ENCODE data around the gene MRPL58. TPM values are rescaled to one million over a fixed set of nuclear protein-coding genes. Genes with fewer than 3 reads are reported as not detected.
"Not testable (repeated sequence)": the region's sequence is repeated elsewhere in the genome, so short reads cannot be mapped to it uniquely, and the experiment has no call there.

MRPL58 gene
- total RNA-seq (2014; rRNA removed; shearing (Covaris generic)), result 89.4 and 107 TPM in 2 replicates

DNA sequence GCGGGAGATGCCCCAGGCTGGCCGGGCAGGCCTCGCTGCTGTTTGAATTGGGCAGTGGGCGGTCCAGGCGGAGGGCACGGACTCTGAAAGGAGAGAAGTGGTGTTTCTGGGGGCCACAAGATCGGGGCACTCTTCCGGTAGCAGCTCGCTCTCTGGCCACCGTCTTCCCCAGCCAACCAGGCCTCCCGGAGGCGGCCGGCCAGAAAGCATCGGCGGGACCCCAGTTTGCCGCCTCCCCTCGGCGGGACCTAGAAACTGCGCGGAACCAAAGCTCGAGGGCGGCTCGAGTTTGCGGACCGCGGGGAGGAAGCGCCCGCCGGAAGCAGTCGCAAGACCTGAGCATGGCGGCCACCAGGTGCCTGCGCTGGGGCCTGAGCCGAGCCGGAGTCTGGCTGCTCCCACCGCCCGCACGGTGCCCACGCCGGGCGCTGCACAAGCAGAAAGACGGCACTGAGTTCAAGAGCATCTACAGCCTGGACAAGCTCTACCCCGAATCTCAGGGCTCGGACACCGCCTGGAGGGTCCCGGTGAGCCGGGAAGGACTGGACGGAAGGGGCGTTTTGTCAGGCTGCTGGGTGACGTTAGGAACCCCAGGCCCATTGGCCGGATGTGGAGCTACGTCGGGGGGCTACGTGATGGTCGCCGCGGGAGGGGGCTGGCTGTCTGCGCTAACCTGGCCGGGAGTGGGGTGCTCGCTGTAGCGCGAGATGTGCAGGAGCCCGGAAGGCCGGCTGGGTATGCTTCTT, at the start of gene MRPL58:
MRPL58 (plus strand) TSS at position 325 of the 746 bp plus-strand sequence; CDS start at position 342, 17 bp downstream.
- peak; percentile 78 for DNase-seq (ENCODE audit: low spot score)

DNA sequence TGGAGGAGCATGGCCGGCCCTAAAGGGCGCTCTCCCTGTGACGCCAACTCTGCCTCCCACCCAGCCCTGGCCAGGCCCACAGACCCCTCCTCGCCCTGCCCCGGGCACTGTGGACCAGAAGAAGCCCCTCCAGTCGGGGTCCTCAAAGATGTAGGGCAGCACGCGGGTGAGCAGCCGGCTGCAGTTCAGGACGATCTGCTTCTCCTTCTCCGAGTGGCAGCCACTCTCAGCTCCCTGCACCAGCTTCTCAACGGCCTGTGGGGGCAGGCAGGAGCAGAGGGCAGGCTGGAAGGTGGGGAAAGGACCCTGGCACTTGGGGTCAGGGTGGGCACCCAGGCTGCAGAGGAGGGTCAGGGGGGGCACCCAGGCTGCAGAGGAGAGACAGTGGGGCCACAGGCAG, 48.8 kb upstream of the MRPL58 start:
- DNase-seq (ENCODE audit: low spot score), result no peak

- DNase-seq (ENCODE audit: low spot score), result no peak
Observed at GRCh38 chr17:74964246-74964761, 48.2 kb upstream of the MRPL58 start.

- no peak for DNase-seq (ENCODE audit: low spot score)
Observed at GRCh38 chr17:74964988-74965622, 47.4 kb upstream of the MRPL58 start.

- no peak for DNase-seq (ENCODE audit: low spot score)
Observed at GRCh38 chr17:74968361-74968780, 44.1 kb upstream of the MRPL58 start.

GRCh38 chr17:74969501-74969900, 43.0 kb upstream of the MRPL58 start:
- not testable (repeated sequence) for DNase-seq (ENCODE audit: low spot score)

DNA sequence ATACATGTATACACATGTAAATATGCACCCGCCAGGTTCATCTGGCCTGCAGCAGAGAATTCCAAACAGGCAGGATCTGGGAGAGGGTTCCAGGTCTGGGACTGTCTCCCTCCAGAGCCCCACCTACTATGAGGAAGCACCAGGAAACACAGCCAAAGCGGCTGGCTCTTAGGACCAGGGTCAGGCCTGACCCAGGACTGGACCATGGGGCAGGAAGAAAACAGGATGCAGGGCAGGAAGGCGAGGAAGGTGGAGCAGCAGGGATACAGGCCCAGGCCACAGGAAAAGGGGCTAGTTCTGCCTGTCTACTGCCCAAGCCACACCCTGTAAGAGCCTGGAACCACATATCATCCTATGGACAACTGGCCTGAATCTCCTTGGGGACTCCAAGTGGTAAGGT, 42.1 kb upstream of the MRPL58 start:
- DNase-seq (ENCODE audit: low spot score), result no peak

DNA sequence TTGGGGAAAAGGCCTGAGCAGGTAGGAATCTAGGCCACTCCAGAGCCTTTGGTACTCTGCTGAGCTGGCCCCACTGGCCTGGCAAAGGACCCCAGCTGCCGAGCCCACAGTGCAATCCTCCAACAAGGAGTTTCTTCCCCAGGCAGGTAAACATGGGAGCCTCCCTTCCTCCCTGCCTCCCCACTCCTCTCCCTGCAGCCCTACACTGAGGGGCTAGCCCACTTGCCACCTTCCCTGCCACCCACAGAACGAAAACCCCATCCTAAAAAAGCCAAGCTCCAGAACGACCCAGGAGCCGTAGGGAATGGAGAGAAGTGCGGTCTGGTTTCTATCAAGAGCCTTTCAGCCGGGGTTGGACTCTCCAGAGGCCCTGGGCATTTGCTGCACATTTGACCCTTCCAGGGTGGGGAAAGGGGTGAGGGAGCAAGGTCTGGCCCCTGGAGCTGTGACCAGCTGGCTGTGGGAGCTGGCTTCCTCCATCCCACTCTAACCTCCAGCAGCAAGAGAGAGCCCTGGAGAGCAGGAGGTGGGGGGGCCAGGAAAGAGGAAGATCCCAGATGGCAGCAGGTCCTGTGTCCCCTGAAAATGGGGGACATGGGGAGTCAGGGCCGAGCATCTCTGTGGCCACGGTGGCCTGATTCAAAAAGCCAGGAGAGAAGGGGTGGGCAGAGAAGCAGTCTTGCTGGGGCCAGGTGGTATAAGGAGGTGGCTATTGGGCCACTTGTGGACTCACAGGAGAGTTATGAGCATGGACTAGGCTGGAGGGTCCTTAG, 41.2 kb upstream of the MRPL58 start:
- no peak for DNase-seq (ENCODE audit: low spot score)

DNA sequence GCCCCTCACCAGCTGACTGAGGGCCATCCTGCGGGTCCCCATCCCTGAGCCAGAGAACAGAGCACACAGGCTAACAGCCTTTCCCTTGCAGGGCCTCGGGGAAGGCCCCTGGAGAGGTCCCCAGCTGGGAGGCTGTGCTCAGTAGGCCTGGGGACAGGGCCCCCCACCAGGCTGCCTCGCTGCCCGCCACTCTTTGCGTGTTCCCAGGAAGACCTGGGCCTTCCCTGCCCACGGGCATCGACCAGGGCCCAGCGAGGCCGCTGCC, 40.7 kb upstream of the MRPL58 start:
- no peak for DNase-seq (ENCODE audit: low spot score)

DNA sequence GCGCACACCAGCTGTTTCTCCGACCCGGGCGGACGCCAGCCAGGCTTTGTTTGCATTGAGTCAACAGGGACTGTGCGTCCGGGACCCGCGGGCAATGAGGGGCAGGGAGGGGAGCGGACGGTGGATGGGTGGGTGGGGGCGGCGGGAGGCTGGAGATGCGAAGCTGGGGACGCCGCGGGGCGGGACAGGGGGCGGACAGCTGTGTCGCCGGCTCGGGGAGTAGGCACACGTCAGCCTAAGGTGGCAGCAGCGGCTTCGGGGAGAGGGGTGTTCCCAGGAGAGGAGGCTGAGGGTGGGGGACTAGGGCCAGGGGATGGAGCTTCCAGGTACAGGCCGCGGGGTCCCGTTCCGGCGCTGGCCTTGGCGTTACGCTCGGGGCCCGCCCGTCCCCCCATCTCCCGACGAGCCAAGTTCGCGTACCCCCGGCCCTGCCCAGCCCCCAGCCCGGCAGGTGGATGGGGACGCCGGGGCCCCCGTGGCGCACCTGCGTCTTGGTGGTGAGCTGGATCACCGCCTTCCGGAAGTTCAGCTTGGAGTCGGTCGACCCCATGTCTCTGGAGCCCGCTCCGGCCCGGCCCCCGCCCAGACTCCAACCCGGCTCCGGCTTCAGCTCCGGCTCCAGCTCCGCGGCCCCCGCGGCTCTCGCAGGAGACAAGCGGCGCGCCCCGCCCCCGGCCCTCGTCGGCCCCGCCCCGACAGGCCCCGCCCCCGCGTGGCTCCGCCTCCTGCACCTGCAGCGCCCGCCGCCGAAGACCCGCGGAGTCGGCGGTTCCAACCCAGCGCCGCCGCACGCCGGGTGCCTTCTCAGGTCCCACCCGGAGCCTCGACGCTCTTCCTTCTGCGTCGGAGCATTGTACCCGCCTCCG, 40.1 kb upstream of the MRPL58 start, which contains the start of gene HID1:
HID1 (minus strand) TSS at position 653 of the 866 bp plus-strand sequence; CDS start at position 550, 103 bp downstream.
- DNase-seq (ENCODE audit: low spot score), result no peak

DNA sequence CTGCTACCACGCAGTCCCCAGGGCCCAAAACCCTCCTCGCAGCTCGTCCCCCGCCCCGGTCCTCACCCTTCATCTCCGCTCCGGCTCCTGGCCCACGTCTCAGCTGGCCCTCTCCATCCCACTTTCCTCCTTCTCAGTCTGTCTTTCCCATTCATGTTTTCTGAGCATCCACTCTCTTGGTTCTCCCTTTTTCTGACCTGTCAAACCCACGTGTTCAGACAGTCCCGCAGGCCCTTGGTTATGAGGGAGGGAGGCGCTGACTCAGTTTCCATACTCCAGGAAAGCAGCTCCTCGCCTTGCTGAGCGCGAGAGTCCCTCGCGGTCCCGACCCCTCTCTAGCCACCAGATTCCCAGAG, 39.5 kb upstream of the MRPL58 start:
- DNase-seq (ENCODE audit: low spot score), result no peak

GRCh38 chr17:74975943-74976342, 36.5 kb upstream of the MRPL58 start:
- DNase-seq (ENCODE audit: low spot score), result no peak

DNA sequence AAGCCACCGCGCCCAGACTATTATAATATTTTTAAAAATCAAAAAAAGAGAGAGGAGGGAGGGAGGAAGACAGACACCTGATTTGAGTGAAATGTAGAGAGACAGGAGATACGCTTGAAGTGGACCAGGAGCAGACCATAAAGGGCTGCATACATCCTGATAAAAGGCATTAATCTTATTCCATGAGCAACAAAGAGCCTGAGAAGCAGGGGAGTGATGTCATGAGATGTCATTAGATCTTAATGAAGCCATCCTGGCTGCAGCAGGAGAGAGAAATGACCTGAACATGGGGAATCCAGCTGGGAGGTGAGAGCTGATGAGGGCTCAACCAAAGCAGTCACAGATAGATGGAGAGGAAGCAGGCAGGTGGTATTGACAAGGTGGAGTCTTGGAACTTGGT, 34.7 kb upstream of the MRPL58 start:
- no peak for DNase-seq (ENCODE audit: low spot score)

GRCh38 chr17:74978240-74978639, 34.2 kb upstream of the MRPL58 start:
- DNase-seq (ENCODE audit: low spot score), result no peak

- no peak for DNase-seq (ENCODE audit: low spot score)
Observed at GRCh38 chr17:74979408-74980146, 32.9 kb upstream of the MRPL58 start.

DNA sequence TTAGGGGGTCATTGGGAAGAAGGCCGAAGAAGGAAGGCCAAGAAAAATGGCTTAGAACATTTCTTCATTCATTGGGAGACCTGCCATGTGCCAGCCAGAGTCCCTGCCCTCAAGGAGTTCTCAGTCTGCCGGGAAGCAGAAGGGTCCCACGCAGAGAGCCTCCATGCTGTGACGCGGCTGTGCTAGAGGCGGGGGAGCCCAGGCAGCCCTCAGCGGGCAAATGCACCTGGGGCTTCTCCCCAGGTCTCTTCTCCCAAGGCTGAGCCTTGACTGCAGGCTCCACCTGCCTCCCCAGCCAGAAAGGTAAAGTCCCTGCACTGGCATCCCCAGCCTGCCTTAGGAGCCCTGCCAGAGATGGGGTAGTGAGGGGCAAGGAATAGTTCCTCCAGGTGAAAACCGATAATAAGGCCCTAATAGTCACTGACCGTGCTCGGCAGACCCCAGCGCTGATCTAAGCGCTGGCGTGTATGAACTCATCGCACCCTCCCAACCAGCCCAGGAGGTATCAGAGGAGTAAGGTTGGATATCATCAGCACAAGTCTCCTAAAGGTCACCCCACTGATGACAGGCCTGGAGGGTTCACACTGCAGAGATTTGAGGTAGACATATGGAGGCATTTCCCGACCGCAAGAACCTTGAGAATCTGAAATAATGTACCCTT, 31.0 kb upstream of the MRPL58 start:
- DNase-seq (ENCODE audit: low spot score), result no peak

- DNase-seq (ENCODE audit: low spot score), result peak; percentile 74
Observed at GRCh38 chr17:74981979-74982662, 30.3 kb upstream of the MRPL58 start.

- DNase-seq (ENCODE audit: low spot score), result not testable (repeated sequence)
Observed at GRCh38 chr17:74982663-74983313, 29.7 kb upstream of the MRPL58 start.

- no peak for DNase-seq (ENCODE audit: low spot score)
Observed at GRCh38 chr17:74986206-74986576, 26.3 kb upstream of the MRPL58 start.
